Measurements from ENCODE around the gene MGRN1.

The MGRN1 gene

GRCh38 chr16:4698321-4699045, 73.9 kb downstream of the MGRN1 start:
- H3K4me3 ChIP-seq (ENCODE audit: low read depth, low read length): no peak overlapping the region
- no peak for TF ChIP-seq CTCF (IDR thresholded peaks at IDR 0.05; ENCODE audit: low read depth, low read length)
- no peak for DNase-seq (ENCODE audit: low read depth, low spot score)
- in situ Hi-C loops (cut with HindIII; ENCODE audit: low sequenced_read_pairs): no loop called here

GRCh38 chr16:4699046-4699556, 74.5 kb downstream of the MGRN1 start:
- no peak for DNase-seq (ENCODE audit: low read depth, low spot score)
- in situ Hi-C loops (cut with HindIII; ENCODE audit: low sequenced_read_pairs): no loop called here
- no peak overlapping the region for H3K4me3 ChIP-seq (ENCODE audit: low read depth, low read length)
- TF ChIP-seq CTCF (IDR thresholded peaks at IDR 0.05; ENCODE audit: low read depth, low read length): no peak

GRCh38 chr16:4700380-4700996, 75.9 kb downstream of the MGRN1 start:
- H3K4me3 ChIP-seq (ENCODE audit: low read depth, low read length): no peak overlapping the region
- no peak for TF ChIP-seq CTCF (IDR thresholded peaks at IDR 0.05; ENCODE audit: low read depth, low read length)
- in situ Hi-C loops (cut with HindIII; ENCODE audit: low sequenced_read_pairs): no loop called here
- no peak for DNase-seq (ENCODE audit: low read depth, low spot score)

GRCh38 chr16:4700997-4701743, 76.5 kb downstream of the MGRN1 start:
- in situ Hi-C loops (cut with HindIII; ENCODE audit: low sequenced_read_pairs): no loop called here
- no peak for TF ChIP-seq CTCF (IDR thresholded peaks at IDR 0.05; ENCODE audit: low read depth, low read length)
- no peak for DNase-seq (ENCODE audit: low read depth, low spot score)
- H3K4me3 ChIP-seq (ENCODE audit: low read depth, low read length): no peak overlapping the region

- no peak for TF ChIP-seq CTCF (IDR thresholded peaks at IDR 0.05; ENCODE audit: low read depth, low read length)
- in situ Hi-C loops (cut with HindIII; ENCODE audit: low sequenced_read_pairs): no loop called here
- DNase-seq (ENCODE audit: low read depth, low spot score): no peak
- no peak overlapping the region for H3K4me3 ChIP-seq (ENCODE audit: low read depth, low read length)
Measured at GRCh38 chr16:4701791-4702465, 77.3 kb downstream of the MGRN1 start.

GRCh38 chr16:4702466-4702808, 77.8 kb downstream of the MGRN1 start:
- H3K4me3 ChIP-seq (ENCODE audit: low read depth, low read length): no peak overlapping the region
- DNase-seq (ENCODE audit: low read depth, low spot score): no peak
- in situ Hi-C loops (cut with HindIII; ENCODE audit: low sequenced_read_pairs): no loop called here
- no peak for TF ChIP-seq CTCF (IDR thresholded peaks at IDR 0.05; ENCODE audit: low read depth, low read length)

Data from astrocyte of the spinal cord (primary cell).